ENCODE results near the gene MYH11.
"Not testable (repeated sequence)": the region's sequence is repeated elsewhere in the genome, so short reads cannot be mapped to it uniquely, and the experiment has no call there.

The MYH11 gene

DNA sequence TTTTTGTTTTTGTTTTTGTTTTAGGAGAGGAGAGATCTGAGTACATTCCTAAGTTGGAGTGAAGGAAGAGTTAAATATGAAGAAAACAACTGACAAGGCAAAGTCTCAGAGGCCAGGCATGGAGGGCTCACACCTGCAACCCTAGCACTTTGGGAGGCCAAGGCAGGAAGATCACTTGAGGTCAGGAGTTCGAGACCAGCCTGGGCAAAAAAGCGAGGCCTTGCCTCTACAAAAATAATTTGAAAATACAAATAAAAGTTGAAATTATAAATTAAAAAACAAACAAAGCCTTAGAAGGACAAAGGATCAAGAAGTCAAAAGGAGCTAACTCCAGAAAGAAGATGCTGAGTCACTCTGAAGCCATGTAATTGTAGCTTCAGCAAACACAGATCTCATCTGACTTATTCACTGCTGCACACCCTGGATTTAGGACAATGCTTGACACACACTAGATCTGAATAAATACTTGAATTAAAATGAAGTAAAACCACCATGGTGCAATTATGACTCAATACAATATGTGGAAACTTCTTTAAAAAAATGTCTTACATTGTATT, 22.5 kb upstream of the MYH11 start:
- in situ Hi-C loops (cut with MboI; ENCODE audit: low sequenced_read_pairs), result no loop called here

DNA sequence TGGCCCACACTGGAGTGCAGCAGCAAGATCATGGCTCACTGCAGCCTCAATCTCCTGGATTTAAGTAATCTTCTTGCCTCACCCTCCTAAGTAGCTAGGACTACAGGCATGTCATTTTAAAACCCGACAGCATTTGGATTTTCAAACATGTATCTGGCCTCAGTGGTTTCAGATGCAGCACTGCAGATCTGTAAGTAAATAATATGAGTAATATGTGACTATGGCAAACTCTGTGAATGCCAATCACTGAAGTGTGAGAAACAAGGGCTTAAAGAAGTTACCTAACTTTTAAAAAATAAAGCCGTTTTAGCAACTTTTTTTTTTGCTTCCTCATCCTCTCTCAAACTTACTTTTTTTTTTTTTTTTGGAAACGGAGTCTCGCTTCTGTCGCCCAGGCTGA, 19.7 kb upstream of the MYH11 start:
- in situ Hi-C loops (cut with MboI; ENCODE audit: low sequenced_read_pairs), result no loop called here

DNA sequence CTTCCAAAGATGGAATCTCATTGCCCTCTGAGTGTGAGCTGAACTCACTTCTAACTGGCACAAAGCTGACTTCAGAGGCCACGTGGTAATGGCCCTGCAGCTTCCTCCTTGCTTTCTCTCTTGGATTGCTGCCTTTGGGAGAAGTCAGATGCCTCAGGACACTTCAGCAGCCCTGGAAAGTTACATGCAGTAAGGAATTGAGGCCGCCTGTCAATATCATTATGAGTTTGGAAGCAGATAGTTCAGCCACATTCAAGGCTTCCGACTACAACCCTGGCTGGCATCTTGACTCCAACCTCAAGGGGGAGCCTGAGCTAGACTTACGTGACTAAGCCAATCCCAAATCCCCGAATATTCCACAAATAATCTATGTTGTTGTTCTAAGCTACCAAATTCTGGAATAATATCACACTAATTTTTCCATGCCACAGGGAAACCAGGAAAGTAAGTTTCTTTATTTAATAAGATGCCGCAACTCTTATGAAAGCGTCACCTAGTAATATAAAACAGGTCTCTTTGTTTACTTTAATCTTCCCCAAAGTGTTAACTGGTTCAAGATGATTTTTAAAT, 18.0 kb upstream of the MYH11 start:
- in situ Hi-C loops (cut with MboI; ENCODE audit: low sequenced_read_pairs), result no loop called here

DNA sequence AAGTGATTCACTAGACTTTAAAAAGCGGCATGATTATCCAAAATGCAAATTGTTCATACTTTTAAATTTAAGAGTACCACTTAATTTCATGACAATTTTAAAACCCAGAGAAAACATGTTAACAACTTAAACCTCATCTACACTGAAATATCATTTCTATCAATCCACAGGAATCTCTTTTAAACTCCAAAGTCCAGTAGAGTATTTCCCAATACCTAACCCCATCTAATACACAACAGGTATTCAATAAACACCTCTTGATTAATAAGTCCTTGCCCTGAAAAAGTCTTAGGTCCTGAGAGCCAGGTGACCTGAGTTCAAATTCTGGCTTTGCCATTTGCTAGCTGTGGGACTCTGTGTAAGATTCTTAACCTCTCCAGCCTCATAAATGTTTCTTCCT, 16.9 kb upstream of the MYH11 start:
- in situ Hi-C loops (cut with MboI; ENCODE audit: low sequenced_read_pairs), result no loop called here

DNA sequence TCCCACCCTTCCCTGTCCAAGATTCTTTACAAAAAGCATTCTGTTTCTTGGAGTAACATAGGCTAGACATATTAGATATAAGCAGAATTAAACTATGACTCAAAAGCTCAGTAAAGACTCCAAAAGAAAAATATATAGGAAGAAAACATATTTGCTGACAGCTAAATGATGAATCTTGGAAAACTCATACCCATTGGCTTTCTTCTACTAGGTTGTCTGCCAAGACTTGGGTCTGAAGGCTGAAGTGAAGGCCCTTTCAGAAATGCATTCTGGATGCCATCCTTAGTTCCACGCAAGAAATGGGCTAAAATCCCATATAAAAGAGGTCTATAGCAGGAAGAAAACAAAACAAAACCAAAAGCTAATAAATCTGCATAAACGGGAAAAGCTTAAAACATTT, 16.5 kb upstream of the MYH11 start:
- in situ Hi-C loops (cut with MboI; ENCODE audit: low sequenced_read_pairs), result no loop called here

DNA sequence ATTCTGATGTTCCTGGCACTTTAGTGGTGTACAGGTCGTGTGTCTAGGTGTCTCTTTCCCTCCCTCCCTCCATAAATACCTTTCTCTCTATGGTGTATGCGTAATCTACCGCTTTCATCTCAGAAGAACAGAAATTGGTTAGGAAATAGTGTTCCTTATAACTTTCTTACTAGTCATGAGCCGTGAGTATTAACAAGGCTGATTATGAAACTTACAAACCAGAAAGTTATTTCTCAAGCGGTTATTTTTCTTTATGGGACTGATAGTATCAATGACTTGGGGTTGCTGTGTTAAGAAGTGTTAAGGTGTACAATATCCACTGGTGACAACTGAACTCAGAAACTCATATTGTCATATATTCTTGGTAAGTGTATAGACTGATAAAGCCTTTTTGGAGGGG, 13.2 kb upstream of the MYH11 start:
- in situ Hi-C loops (cut with MboI; ENCODE audit: low sequenced_read_pairs), result no loop called here

DNA sequence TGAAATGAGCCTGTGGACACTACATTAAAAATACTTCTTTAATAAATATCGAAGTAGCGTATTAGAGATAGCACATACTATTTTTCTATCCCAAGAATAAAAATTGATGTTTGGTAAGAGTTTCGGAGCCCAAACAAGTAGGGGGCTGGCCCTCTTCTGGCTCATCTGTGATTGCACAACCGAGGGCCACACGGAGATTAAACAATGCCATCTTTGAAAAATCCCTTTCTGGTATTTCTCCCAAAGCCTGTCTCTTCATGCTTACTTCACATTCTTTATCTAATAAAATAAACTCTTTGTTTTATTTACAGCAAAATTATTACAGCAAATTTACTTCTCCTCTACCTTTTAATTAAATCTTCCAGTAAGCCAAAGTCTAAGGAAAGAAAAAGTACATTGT, 9.6 kb upstream of the MYH11 start:
- in situ Hi-C loops (cut with MboI; ENCODE audit: low sequenced_read_pairs), result no loop called here

DNA sequence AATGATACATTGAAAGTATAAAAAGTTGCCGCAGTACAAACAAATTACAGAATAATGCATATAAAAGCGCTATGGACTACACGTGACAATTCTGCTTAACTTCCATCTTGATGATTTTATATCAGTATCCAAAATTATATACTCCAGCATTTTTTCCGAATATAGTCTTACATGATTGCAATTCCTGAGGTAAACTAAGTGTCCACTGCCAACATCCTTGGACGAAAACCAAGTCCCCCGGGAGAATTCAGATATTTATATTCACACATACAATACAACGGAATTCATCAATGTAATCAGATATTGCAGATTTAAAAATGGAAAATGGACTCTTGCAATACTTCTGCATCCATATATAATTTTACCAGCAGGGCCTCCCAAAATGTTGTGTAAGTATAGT, 8.9 kb upstream of the MYH11 start:
- in situ Hi-C loops (cut with MboI; ENCODE audit: low sequenced_read_pairs), result no loop called here

DNA sequence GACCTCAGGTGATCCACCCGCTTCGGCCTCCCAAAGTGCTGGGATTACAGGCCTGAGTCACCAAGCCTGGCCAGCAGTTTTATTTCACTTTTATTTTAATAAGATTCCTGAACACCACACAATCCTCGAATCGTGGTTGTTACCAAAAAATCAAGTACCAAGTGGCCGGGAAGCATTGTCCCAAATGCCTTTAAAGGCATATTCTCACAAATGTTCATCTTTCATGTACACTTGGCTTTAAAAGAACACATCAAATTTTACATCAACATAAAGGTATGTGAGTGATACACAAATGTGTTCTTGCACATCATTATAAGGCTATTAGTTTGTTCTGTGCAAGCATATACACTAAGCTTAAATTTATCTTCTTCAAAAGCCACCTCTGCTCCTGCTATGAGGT, 8.1 kb upstream of the MYH11 start:
- in situ Hi-C loops (cut with MboI; ENCODE audit: low sequenced_read_pairs), result no loop called here

DNA sequence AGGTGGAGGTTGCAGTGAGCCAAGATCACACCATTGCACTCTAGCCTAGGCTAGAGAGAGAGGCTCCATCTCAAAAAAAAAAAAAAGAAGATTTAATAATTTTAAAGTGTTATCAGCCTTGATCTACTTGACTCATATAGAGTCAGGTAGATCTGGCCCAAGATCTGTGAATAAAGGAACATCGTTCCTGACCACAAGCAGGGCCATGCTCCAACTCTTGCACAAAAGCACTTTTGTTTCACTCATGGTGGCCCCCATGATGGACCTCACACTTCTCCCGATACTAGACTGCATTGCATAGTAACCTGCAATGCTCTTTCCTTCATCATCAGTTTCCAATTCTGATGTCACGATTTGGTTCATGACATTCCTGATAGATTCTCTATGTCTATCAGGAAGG, 5.2 kb upstream of the MYH11 start:
- in situ Hi-C loops (cut with MboI; ENCODE audit: low sequenced_read_pairs), result no loop called here

DNA sequence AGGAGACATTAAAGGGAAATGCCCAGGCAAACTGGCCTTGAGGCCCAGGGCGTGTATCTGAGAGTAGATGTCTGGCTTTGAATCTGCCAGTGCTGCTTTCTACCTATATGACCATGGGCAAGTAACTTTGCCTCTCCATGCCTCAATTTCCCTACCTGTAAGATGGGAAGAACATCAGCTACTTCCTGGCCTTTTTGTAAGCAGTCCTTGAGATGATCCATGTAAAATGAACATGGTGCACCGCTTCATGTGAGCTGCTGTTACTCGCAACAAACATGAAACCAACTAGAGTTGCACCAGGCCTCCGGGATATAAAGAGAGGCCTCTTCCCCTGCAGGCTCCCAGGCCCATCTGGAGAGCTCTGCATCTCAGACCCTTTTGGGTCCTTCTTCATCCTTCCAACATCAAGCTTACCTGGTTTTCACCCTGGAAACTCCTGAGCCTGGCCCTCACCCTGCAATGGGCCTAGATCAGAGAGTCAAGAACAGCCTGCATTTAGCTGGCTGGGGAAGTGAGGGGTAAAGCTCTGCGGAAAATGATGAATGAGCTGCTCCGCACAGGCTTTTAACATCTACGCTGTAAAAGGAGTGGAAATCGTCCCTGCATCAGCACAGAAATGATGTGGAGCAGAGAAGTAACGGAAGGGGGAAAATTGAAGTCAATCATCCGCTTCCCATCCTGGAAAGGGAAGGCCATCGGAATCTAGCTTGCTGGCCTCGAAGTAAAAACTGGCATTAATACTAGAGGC, 2.3 kb upstream of the MYH11 start:
- in situ Hi-C loops (cut with MboI; ENCODE audit: low sequenced_read_pairs), result no loop called here

DNA sequence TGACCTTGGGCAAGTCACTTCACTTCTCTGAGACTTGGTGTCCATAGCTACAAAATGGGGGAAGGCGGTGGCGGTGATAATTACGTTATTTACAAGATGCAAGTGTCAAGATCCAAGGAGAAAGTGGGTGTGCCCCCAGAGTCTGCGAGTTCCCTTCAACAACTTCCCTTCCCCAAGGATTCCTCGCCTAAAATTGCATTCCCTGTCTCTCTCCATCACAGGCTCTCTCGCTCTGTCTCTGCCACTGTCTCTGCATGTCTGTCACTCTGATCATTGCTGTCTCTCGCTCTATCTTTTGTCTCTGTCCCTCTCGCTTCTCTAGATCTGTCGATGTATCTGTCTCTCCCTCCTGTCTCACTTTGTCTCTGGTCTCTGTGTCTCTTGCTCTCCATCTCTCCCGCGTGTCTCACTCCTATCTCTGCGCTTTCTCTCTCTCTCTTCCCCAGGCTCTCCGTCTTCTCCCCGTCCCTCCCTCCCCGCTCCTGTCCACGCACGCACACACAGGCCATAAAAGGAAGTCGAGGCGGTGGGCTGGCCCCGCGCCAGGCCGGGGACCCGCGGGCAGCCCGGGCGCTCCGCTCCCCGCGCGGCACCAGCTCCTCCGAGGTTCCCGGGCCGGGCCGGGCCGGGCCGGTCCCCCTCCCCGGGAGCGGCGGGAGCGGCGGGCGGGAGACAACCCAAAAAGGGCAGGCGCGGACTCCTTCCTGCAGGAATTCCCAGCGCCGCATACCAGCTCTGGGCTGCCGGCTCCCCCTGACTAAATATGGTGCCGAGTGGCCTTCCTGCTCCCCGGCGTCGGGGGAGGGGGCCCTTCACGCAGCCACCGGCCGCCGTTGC, 1.1 kb upstream of the MYH11 start:
- in situ Hi-C loops (cut with MboI; ENCODE audit: low sequenced_read_pairs), result no loop called here

DNA sequence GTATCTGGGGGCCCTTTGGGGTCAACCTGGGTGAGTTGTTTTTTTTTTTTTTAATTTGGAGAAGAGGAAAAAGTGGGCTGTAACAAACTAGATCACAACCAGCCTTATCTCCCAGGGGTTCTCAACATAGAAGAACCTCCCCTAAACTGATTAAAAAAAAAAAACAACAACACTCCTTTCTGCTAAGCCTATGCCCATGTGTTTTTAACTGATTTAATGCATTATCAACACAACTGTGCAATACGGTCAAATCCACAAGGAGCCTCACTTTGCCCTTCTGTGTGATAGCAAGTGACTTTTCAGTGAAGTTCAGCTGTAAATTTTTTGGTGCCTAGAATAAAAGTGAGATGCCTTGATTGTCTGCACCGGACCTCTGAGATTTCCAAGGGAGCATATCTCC, 646 bp downstream of the MYH11 start:
- in situ Hi-C loops (cut with MboI; ENCODE audit: low sequenced_read_pairs), result no loop called here

DNA sequence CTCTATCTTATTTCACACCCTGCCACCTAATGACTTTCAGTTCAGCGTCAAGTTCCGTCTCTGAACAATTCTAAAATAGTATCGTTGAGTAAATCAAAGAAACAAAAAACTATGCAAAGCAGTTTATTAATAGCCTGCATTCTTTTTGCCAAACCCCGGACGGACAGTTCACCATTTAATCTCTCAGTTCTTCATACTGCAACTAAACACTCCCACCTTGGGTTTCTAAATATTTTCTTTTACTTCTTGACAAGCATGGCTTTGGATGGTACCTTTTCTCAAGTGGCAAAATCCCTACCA, 1.2 kb downstream of the MYH11 start:
- in situ Hi-C loops (cut with MboI; ENCODE audit: low sequenced_read_pairs), result no loop called here

DNA sequence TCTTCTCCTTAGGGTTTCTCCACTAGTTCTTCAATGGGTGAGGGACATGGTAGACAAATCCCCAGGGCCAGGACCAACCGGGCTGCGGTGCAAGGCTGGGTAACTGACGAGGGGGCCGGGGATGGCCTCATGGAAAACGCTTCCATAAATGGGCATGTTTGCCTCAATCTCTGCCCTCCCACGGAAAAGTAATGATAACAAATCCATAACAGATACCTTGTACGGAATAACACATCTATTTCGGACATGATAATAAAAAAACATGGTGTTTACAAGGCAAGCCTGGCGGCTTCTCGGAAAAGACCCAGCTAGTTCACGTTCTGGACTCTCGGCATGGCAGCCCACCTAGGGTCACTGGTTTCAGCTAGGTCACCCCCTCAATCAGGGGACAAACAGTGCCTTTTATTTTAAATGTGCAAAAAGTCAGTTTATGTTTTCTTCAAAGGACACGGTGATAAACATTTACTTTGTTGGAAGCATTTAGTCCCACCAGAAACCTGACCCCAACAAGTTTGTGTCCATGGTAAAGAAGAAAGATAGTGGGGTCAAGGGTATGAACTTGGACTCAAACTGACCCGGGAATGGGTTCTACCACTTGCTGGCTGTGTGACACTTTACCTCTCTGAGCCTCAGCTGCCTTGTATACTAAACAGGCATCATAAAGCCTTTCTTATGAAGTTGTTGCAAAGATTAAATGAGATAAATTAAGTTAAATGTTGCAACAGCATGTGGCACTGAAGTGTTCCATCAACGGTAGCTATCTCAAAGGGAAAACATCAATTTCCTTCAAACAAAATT, 1.7 kb downstream of the MYH11 start:
- in situ Hi-C loops (cut with MboI; ENCODE audit: low sequenced_read_pairs), result no loop called here

DNA sequence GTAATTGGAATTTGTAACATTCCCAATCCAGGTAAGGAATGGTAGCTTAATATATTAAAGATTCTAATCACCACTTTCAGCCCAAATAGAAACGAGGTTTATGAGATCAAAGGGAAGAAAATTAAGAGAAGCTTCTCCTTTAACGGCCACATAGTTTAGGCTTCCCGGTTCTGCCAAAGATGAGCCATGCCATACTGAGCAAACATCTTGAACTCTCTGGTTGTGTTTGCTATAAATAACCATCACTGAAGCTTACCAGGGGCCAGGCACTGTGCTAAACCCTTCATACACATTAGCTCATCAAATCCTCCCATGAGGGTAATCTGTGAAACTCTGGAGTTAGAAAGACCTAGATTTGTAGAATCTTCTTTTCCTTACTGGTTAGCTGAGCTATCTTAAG, 2.8 kb downstream of the MYH11 start:
- in situ Hi-C loops (cut with MboI; ENCODE audit: low sequenced_read_pairs), result no loop called here

DNA sequence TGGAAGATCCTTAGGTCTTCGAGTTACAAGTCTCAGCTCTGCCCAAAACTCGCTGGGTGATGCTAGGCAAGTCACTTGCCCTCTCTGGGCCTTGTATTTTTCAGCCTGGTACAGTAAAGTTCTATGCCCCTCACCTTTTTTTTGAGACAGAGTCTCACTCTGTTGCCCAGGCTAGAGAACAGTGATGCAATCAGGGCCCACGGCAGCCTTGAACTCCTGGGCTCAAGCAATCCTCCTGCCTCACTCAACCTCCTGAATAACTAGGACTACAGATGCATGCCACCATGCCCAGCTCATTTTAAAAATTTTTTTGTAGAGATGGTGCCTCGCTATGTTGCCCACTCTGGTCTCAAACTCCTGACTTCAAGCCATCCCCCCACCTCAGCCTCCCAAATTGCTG, 3.8 kb downstream of the MYH11 start:
- in situ Hi-C loops (cut with MboI; ENCODE audit: low sequenced_read_pairs), result no loop called here

DNA sequence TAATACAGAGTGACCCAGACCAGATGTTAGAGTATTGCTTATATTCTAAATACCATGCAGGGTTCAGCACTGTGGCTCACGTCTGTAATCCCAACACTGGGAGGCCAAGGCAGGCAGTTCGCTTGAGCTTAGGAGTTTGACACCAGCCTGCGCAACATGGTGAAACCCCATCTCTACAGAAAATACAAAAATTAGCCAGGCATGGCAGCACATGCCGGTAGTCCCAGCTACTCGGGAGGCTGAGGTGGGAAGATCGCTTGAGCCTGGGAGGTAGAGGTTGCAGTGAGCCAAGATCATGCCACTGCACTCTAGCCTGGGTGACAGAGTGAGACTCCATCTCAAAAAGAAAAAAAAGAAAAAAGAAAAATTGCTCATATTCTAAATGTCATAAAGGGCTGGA, 6.3 kb downstream of the MYH11 start:
- in situ Hi-C loops (cut with MboI; ENCODE audit: low sequenced_read_pairs), result not testable (repeated sequence)

DNA sequence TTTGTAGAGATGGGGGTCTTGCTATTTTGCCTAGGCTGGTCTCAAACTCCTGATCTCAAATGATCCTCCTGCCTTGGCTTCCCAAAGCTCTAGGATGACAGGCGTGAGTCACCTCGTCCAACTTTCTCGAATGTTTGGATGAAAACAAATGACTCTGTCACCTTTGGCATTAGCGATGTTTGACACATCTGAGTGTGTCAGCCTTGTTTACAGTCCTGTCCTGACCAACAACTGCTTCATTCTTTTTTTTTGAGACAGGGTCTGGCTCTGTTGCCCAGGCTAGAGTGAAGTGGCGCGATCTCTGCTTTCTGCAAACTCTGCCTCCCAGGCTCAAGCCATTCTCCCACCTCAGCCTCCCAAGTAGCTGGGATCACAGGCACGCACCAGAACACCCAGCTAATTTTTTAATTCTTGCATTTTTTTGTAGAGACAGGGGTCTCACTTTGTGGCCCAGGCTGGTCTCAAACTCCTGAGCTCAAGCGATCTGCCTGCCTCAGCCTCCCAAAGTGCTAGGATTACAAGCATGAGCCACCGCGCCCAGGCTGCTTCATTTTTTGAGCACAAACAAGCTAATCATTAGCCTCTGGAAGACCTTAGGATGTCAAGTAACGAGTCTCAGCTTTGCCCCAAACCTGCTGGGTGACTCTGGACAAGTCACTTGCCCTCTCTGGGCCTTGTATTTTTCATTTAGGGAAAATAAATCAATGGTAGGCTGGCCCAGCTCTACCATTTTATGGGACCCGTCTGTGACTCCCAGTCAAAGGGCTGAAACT, 7.4 kb downstream of the MYH11 start:
- in situ Hi-C loops (cut with MboI; ENCODE audit: low sequenced_read_pairs), result no loop called here

DNA sequence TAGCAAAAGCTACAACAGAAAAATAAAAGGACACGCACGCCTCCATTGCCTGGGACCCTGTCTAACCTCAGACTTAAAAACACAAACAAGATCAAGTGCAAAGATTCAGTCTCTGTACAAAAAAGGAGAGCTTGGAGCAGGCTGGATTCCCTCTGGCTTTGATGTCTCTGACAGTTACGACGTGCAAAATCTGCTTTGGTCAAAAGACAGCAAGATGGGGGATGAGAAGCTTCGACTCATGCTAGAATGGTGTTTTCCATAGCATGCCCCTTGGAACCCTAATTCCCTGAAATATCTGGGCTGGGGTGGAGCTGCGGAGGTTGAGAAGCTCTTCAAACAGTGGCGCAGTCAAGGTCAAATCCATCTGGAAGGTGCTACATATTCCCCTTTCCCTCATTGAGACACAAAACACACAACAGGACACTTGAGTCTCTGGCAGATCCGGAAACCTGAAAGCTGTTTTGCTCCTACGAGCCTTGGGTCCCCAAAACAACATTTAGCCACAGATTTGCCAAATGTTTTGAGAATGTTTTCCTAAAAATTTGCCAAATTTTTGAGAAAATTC, 9.1 kb downstream of the MYH11 start:
- in situ Hi-C loops (cut with MboI; ENCODE audit: low sequenced_read_pairs), result no loop called here
